Measurements from ENCODE around the gene RBP4.

RBP4 gene

DNA sequence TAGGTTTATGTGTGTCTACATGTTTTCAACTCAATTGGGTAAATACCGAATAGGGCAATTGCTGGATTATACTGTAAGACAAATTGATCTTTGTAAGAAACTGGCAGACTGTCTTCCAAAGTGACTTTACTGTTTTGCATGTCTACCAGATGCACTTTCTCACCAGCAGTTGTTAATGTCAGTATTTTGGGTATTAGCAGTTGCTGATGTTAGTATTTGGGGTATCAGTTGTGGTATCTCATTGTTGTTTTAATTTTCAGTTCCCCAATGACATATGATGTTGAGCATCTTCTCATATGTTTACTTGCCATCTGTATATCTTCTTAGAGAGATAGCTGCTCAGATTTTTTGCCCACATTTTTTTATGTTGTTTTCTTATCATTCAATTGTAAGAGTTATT, 21.9 kb upstream of the RBP4 start:
- DNase-seq (ENCODE audit: low read depth): no peak
- no peak overlapping the region for H3K4me3 ChIP-seq (ENCODE audit: low read depth, low read length)
- TF ChIP-seq MYC (IDR thresholded peaks at IDR 0.05; ENCODE audit: low read depth, low read length) (no peak), POLR2A (IDR thresholded peaks at IDR 0.05; ENCODE audit: extremely low read depth, insufficient read length) (no peak)
- TF ChIP-seq, protein P1, sequence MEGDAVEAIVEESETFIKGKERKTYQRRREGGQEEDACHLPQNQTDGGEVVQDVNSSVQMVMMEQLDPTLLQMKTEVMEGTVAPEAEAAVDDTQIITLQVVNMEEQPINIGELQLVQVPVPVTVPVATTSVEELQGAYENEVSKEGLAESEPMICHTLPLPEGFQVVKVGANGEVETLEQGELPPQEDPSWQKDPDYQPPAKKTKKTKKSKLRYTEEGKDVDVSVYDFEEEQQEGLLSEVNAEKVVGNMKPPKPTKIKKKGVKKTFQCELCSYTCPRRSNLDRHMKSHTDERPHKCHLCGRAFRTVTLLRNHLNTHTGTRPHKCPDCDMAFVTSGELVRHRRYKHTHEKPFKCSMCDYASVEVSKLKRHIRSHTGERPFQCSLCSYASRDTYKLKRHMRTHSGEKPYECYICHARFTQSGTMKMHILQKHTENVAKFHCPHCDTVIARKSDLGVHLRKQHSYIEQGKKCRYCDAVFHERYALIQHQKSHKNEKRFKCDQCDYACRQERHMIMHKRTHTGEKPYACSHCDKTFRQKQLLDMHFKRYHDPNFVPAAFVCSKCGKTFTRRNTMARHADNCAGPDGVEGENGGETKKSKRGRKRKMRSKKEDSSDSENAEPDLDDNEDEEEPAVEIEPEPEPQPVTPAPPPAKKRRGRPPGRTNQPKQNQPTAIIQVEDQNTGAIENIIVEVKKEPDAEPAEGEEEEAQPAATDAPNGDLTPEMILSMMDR (IDR thresholded peaks at IDR 0.05; ENCODE audit: low read depth, low read length): no peak
- TF ChIP-seq, protein P2, sequence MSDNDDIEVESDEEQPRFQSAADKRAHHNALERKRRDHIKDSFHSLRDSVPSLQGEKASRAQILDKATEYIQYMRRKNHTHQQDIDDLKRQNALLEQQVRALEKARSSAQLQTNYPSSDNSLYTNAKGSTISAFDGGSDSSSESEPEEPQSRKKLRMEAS (IDR thresholded peaks at IDR 0.05; ENCODE audit: low read depth, low read length): no peak

DNA sequence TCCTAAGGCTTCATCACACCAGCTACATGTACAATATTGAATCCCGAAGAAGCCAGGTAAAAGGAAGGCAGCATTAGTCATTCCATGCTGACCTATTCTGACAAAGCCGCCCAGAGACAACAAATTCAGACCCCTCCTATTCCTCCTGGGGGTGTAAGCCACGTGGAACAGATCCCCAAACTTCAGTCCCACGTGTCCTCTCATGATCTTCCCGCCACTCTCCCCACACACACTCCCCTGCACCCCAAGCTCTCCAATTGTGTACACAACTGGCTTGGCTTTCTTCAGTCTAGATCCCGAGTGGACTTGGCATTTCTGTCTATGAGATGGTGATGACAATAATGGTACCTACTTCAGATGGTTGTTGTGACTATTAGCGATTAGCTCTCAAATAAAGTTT, 19.9 kb upstream of the RBP4 start:
- DNase-seq (ENCODE audit: low read depth): no peak
- no peak overlapping the region for H3K4me3 ChIP-seq (ENCODE audit: low read depth, low read length)
- TF ChIP-seq POLR2A (IDR thresholded peaks at IDR 0.05; ENCODE audit: extremely low read depth, insufficient read length): no peak
- TF ChIP-seq, protein P1 (IDR thresholded peaks at IDR 0.05; ENCODE audit: low read depth, low read length): no peak
- TF ChIP-seq, protein P2 (IDR thresholded peaks at IDR 0.05; ENCODE audit: low read depth, low read length): no peak
- TF ChIP-seq MYC (IDR thresholded peaks at IDR 0.05; ENCODE audit: low read depth, low read length): no peak

DNA sequence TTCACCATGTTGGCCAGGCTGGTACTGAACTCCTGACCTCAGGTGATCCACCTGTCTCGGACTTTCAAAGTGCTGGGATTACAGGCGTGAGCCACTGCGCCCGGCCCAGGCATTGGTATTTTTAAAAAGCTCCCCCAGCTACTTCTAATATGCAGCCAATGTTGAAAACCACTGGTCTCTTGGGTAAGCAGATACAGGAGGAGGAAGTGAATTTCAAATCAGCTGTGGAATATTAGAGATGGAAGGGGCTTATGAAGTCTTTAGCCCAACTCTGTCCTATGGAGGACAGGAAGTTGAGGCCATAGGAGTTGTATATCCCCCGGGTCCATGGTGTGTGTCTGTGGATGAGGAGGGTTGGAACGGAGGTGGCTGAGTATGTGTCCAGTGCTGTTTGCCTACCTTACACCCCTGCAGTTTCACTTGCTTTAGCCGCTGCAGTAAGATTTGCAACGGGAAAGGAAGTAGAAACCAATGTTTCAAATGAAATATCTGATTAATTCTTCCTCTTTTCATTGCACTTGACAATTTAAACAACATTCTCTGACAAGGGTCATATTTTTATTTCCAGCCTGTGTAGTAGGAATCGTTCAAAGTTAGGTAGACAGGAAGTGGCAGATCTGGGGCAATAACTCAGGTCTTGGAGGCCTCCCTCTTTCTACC, 14.7 kb upstream of the RBP4 start:
- H3K4me3 ChIP-seq (ENCODE audit: low read depth, low read length): no peak overlapping the region
- peak; percentile 69 for DNase-seq (ENCODE audit: low read depth)
- TF ChIP-seq POLR2A (IDR thresholded peaks at IDR 0.05; ENCODE audit: extremely low read depth, insufficient read length) (no peak), MYC (IDR thresholded peaks at IDR 0.05; ENCODE audit: low read depth, low read length) (no peak)
- TF ChIP-seq, protein P1 (IDR thresholded peaks at IDR 0.05; ENCODE audit: low read depth, low read length): no peak
- TF ChIP-seq, protein P2 (IDR thresholded peaks at IDR 0.05; ENCODE audit: low read depth, low read length): no peak

DNA sequence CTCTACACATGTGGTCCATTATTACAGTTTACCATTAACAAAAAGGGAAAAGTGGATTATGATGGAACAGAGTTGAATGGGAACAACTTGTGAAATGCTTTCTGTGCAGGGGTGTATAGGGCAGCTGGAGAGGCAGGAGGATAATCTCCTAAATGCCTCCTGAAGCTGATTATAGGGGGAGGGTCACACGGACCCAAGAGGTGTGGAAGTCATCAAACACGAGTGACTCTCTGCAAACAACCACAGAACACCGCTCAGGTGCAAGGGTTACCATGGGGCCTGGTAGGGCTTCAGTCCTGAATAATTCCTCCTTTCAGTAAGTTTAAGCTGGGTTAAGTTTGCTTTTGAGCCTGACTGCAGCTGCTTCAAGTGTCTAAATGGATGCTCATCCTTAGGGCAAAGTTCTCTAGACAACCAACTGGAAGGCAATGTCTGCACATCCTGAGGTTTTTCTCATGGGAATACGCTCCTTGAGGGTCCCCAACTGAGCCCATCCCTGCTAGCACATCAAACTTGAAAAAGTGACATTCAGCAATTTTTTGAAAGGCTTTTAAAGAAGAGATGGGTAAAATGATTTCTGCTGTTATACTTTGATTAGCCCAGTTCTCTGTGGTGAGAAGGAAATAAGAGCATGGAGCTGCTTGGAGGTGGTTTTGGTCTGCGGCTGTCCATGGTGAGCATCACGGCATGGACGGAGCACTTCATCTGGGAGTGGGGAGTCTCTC, 13.2 kb upstream of the RBP4 start:
- TF ChIP-seq MYC (IDR thresholded peaks at IDR 0.05; ENCODE audit: low read depth, low read length) (no peak), POLR2A (IDR thresholded peaks at IDR 0.05; ENCODE audit: extremely low read depth, insufficient read length) (no peak)
- TF ChIP-seq, protein P2 (IDR thresholded peaks at IDR 0.05; ENCODE audit: low read depth, low read length): no peak
- TF ChIP-seq, protein P1 (IDR thresholded peaks at IDR 0.05; ENCODE audit: low read depth, low read length): no peak
- no peak for DNase-seq (ENCODE audit: low read depth)
- no peak overlapping the region for H3K4me3 ChIP-seq (ENCODE audit: low read depth, low read length)

DNA sequence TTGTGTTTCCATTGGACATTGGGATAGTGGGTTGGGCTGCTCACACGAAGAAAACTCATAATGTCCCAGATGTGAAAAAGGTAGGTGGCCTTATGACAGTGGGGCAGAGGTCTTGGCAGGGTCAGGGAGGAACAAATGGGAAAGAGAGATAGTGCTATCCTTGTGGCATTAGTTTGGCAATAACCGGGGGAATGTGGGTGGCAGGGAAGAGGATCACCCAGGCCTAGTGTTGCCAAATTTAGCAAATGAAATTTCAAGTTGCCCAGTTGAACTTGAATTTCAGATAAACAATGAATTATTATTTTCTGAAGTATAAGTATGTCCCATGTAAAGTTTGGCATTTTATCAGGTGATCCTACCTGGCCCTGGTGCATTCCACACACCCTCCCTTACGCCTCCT, 12.1 kb upstream of the RBP4 start:
- H3K4me3 ChIP-seq (ENCODE audit: low read depth, low read length): no peak overlapping the region
- TF ChIP-seq MYC (IDR thresholded peaks at IDR 0.05; ENCODE audit: low read depth, low read length) (no peak), POLR2A (IDR thresholded peaks at IDR 0.05; ENCODE audit: extremely low read depth, insufficient read length) (no peak)
- TF ChIP-seq, protein P2 (IDR thresholded peaks at IDR 0.05; ENCODE audit: low read depth, low read length): no peak
- TF ChIP-seq, protein P1 (IDR thresholded peaks at IDR 0.05; ENCODE audit: low read depth, low read length): no peak
- DNase-seq (ENCODE audit: low read depth): no peak
